ENCODE results near the gene OR2B2. TPM values are rescaled to one million over a fixed set of nuclear protein-coding genes. Genes with fewer than 3 reads are reported as not detected.
"Not testable (repeated sequence)": the region's sequence is repeated elsewhere in the genome, so short reads cannot be mapped to it uniquely, and the experiment has no call there.

The OR2B2 gene
- total and polyA plus RNA-seq, 12 donors = not detected

DNA sequence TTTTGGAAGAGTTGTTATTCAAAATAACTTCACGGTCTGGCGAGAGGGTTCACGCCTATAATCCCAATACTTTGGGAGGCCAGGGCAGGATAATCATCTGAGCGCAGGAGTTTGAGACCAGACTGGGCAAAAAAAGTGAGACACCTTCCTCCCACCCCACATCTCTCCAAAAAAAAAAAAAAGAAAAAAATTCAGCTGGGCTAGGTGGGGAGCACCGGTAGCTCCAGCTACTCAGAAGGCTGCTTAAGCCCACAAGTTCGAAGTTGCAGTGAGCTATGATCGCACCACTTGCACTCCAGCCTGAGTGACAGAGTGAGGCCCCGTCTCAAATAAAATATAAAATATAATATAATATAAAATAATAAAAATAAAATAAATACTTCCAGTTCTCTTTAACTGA, 10.4 kb downstream of the OR2B2 start:
- intact Hi-C loops (cut with DNase I) = loop anchor here in 1 of 2 donors (10.0 kb wide), 1 partner anchor 453 kb away; no protein-coding TSS in a partner anchor
- H3K27ac ChIP-seq = no peak overlapping the region
- no peaks in the 10 kb centered on the region for H3K27me3 ChIP-seq
- no peaks in the 10 kb centered on the region for H3K36me3 ChIP-seq (replicated peaks in 1 of 2)
- no peak overlapping the region for H3K4me3 ChIP-seq
- H3K4me1 ChIP-seq (replicated peaks in 1 of 2) = no peaks in the 10 kb centered on the region
- no peak for TF ChIP-seq POLR2A (IDR thresholded peaks at IDR 0.05)
- TF ChIP-seq, protein P1, sequence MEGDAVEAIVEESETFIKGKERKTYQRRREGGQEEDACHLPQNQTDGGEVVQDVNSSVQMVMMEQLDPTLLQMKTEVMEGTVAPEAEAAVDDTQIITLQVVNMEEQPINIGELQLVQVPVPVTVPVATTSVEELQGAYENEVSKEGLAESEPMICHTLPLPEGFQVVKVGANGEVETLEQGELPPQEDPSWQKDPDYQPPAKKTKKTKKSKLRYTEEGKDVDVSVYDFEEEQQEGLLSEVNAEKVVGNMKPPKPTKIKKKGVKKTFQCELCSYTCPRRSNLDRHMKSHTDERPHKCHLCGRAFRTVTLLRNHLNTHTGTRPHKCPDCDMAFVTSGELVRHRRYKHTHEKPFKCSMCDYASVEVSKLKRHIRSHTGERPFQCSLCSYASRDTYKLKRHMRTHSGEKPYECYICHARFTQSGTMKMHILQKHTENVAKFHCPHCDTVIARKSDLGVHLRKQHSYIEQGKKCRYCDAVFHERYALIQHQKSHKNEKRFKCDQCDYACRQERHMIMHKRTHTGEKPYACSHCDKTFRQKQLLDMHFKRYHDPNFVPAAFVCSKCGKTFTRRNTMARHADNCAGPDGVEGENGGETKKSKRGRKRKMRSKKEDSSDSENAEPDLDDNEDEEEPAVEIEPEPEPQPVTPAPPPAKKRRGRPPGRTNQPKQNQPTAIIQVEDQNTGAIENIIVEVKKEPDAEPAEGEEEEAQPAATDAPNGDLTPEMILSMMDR (IDR thresholded peaks at IDR 0.05) = no peak
- DNase-seq = no peak
- WGBS, 4 donors = 76 to 87% (median 86%) methylated on average over 8 of the region's 8 CpGs
- no peaks in the 10 kb centered on the region for H3K9me3 ChIP-seq (replicated peaks in 1 of 3)

DNA sequence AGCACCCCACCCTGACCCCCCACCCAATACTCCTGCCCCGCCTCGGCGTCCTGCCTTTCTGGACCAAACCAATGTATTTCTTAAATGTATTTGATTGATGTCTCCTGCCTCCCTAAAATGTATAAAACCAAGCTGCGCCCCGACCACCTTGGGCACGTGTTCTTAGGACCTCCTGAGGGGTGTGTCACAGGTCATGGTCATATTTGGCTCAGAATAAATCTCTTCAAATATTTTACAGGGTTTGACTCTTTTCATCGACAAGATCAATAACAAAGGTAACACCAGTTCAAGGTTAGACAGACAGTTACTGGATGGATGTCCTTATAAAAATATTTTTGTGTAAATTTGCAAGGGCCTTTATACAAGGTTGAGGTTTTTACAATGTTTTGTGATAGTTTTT, 12.0 kb downstream of the OR2B2 start:
- H3K9me3 ChIP-seq (replicated peaks in 1 of 3); H3K36me3 ChIP-seq (replicated peaks in 1 of 2); H3K4me1 ChIP-seq (replicated peaks in 1 of 2); H3K4me3 ChIP-seq; DNase-seq; H3K27ac ChIP-seq; H3K27me3 ChIP-seq: not testable (repeated sequence)
- intact Hi-C loops (cut with DNase I) = loop anchor here in 1 of 2 donors (10.0 kb wide), 1 partner anchor 455 kb away; no protein-coding TSS in a partner anchor
- WGBS, 4 donors = 73 to 81% (median 78%) methylated on average over 7 of the region's 7 CpGs

DNA sequence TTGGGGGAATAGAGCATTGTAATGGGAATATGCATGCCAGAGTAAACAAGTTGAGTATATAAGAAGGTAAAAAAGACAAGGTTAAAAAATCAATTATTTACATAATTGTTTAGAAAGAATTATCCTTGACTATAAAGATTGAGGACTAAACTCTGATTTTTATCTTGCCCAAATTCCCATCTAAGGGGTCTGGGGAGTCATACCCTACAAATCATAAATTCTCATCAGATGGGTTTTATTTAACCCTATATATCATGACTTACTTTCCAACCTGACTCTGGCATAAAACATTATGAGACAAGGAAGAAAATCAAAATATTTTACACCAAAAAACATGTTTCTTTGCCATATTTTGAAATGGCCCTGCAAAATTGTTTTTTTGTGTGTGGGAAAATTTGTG, 12.7 kb downstream of the OR2B2 start:
- intact Hi-C loops (cut with DNase I) = loop anchor here (10.0 kb wide), 2 partner anchors 385 to 715 kb away; no protein-coding TSS in a partner anchor
- no peaks in the 10 kb centered on the region for H3K27me3 ChIP-seq
- no peak overlapping the region for H3K4me3 ChIP-seq
- H3K27ac ChIP-seq = no peak overlapping the region
- no peak for DNase-seq
- no peaks in the 10 kb centered on the region for H3K9me3 ChIP-seq (replicated peaks in 1 of 3)
- TF ChIP-seq POLR2A (IDR thresholded peaks at IDR 0.05) = no peak
- TF ChIP-seq, protein P1 (IDR thresholded peaks at IDR 0.05) = no peak
- H3K4me1 ChIP-seq (replicated peaks in 1 of 2) = no peaks in the 10 kb centered on the region
- no peaks in the 10 kb centered on the region for H3K36me3 ChIP-seq (replicated peaks in 1 of 2)

DNA sequence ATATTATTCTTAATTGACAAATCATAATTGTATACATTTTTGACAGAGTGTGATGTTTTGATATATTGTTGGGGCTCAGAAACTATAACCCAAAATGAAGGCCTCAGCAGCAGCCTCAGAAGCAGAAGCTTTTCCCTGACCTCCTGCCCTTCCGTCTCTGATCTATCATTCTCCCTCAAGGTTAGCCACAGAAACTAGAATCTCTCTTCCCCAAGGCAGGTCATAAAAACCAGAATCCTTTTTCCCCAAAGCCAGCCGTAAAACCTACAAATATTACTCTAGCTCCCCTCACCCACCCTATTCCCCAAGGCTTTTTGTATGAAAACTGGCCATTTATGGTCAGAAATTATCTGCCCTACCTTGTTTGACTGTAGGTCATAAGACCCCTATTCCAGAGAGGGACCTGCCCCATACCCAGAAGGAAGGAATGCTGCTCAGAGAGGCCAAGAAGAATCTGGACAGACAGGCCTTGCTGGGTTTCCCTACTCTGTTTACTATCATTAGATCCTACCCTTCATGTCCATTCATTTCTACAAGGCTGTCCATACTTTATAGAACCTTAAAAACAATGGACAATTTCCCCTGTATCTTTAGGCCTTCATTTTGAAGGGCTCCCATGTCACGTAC, 14.5 kb downstream of the OR2B2 start:
- no peak overlapping the region for H3K4me3 ChIP-seq
- intact Hi-C loops (cut with DNase I) = loop anchor here (10.0 kb wide), 2 partner anchors 383 to 713 kb away; no protein-coding TSS in a partner anchor
- no peaks in the 10 kb centered on the region for H3K9me3 ChIP-seq (replicated peaks in 1 of 3)
- DNase-seq = no peak
- no peaks in the 10 kb centered on the region for H3K27me3 ChIP-seq
- peaks cover 5 to 7% of the 10 kb centered on the region in 2 donors for H3K4me1 ChIP-seq (replicated peaks in 1 of 2)
- no peaks in the 10 kb centered on the region for H3K36me3 ChIP-seq (replicated peaks in 1 of 2)
- H3K27ac ChIP-seq = no peak overlapping the region
- 86 to 88% (median 87%) methylated on average over 3 of the region's 3 CpGs for WGBS, 4 donors
- TF ChIP-seq POLR2A (IDR thresholded peaks at IDR 0.05) = no peak
- TF ChIP-seq, protein P1 (IDR thresholded peaks at IDR 0.05) = no peak

DNA sequence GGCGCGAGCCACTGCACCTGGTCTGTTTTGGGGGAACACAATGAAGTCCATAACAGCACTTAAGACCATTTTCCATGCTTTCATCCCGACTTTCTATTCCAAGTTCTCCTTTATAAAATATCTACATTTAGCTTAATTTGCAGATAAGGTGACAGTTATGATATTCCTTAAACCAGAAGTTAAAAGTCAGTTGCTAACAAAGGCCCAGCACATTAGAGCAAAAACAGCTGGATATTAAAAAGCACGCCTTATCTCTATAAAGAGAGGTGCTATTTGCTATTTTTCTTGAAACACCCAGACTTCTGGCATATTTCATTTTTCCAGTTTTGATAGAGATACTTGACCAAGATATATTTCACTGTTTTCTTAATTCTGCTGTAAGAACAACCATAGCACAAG, 15.8 kb downstream of the OR2B2 start:
- H3K27ac ChIP-seq = no peak overlapping the region
- H3K4me1 ChIP-seq (replicated peaks in 1 of 2) = peaks cover 7 to 9% of the 10 kb centered on the region in 2 donors
- H3K36me3 ChIP-seq (replicated peaks in 1 of 2) = no peaks in the 10 kb centered on the region
- no peaks in the 10 kb centered on the region for H3K9me3 ChIP-seq (replicated peaks in 1 of 3)
- intact Hi-C loops (cut with DNase I) = loop anchor here (10.0 kb wide), 2 partner anchors 382 to 712 kb away; no protein-coding TSS in a partner anchor
- TF ChIP-seq, protein P1 (IDR thresholded peaks at IDR 0.05) = no peak
- TF ChIP-seq POLR2A (IDR thresholded peaks at IDR 0.05) = no peak
- H3K27me3 ChIP-seq = no peaks in the 10 kb centered on the region
- WGBS, 4 donors = 87 to 93% (median 92%) methylated on average over 4 of the region's 4 CpGs
- DNase-seq = no peak
- H3K4me3 ChIP-seq = no peak overlapping the region
